GM19452 (cell line): ENCODE data around the gene CCDC171.
"Not testable (repeated sequence)": the region's sequence is repeated elsewhere in the genome, so short reads cannot be mapped to it uniquely, and the experiment has no call there.

Experiments used
- ATAC-seq: cut with Tn5 transposase; IDR thresholded peaks from one replicate; pipeline ENCODE4 v1.9.1; 2021; ENCODE audit not compliant: unreplicated experiment

CCDC171 gene

GRCh38 chr9:15744196-15744595 lies 191.4 kb downstream of the CCDC171 start:
- no peak for ATAC-seq

- ATAC-seq = no peak
These were observed 194.1 kb downstream of the CCDC171 start for GRCh38 chr9:15746905-15747304.

GRCh38 chr9:15755660-15756059 lies 202.8 kb downstream of the CCDC171 start:
- ATAC-seq = no peak

DNA sequence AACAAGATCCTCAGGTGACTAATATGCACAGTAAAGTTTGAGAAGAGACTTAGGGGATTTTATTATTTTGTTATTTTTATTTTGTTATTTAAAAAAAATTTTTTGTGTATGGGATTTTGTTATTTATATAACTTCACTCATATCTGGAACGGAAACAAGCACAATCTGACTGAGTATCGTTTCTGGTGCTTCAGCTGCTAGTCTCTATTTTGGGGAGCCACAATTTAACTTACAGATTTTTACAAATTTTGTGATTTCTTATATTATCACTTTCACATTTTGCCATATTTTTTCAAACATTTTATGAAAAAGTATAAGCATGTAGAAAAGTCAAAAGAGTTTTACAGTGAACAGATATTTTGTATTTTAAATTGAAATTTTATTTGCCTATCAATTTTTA lies 208.7 kb downstream of the CCDC171 start:
- ATAC-seq = no peak

DNA sequence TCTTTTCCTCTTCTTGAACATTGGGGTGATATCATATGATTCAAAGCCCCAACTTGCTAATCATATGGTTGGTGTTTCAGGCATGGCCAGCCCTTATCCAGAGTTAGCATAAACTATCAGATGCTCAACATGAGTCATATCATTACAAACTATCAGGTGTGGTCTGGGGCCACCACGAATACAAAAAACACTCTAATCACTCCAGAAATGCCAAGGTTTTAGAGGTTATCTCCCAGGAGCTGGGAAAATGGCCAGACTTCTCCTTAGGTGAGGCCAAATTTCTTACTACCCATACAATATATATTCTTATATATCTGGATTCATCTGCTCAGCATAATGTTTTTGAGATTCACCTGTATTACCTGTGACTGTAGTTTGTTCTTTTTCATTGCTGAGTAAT lies 210.5 kb downstream of the CCDC171 start:
- no peak for ATAC-seq

- ATAC-seq = no peak
These were observed 211.3 kb downstream of the CCDC171 start for GRCh38 chr9:15764131-15764530.

DNA sequence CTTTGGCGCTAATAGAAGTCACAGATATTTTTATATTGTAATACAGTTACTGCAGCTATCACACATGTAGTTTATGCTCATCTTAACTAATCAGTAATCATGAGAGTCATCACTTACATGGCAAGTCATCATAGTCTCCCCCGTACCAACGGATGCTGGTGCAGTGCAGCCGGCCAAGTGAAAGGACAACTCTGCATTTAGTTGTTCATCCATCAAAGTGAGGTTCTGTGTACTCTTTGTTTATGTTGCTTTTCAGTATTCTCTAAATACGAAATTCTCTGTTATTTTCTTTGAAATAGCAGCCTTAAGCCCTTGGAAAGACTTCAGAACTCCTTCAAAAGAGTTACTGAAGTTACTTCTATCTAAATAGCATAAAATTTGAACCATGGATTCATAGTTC lies 216.7 kb downstream of the CCDC171 start:
- ATAC-seq = no peak

DNA sequence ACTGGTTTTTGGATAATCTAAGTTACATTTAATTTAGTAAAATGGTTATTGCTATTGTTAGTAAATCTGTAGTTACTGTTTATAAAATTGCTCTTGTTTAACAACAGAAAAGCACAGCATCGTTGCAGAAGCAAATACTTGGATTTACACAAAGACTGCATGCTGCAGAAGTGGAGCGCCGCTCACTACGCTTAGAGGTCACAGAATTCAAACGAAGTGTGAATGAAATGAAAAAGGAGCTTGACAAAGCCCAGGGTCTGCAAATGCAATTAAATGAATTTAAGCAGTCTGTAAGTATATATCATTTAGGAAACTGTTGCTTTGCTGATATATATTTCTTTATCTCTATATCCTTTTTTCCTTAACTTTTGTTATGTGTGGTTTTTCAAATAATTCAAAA lies 226.0 kb downstream of the CCDC171 start:
- ATAC-seq = no peak

DNA sequence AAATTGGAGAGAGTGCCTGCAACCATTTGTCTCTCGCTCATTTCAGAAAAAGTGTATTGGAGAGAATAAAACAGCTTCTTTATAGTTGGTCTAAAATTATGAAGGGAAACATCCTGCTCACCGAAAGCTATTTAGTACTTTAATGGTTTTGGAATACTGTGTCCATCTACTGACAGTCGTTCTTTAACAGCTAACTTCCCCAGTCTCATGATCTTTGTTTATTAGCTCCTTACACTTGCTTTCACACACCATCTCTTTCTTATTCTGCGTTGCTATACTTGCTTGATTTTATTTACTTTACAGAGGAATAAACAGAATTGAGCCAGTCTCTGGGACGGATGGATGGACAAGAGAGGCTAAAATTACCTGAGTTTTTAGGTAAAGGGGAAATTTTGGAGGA lies 229.3 kb downstream of the CCDC171 start:
- ATAC-seq = no peak

GRCh38 chr9:15785584-15785983 lies 232.7 kb downstream of the CCDC171 start:
- no peak for ATAC-seq

DNA sequence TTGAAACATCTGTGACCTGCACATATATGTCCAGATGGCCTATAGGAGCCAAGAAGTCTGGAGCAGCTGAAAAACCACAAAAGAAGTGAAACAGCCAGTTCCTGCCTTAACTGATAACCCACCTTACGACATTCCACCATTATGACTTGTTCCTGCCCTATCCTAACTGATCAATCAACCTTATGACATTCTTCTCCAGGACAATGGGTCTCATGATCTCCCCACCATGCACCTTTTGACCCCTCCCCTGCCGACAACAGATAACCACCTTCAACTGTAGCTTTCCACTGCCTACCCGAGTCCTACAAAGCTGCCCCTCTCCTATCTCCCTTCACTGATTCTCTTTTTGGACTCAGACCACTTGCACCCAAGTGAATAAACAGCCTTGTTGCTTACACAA lies 233.8 kb downstream of the CCDC171 start:
- no peak for ATAC-seq

GRCh38 chr9:15810219-15810899 lies 257.5 kb downstream of the CCDC171 start:
- not testable (repeated sequence) for ATAC-seq

DNA sequence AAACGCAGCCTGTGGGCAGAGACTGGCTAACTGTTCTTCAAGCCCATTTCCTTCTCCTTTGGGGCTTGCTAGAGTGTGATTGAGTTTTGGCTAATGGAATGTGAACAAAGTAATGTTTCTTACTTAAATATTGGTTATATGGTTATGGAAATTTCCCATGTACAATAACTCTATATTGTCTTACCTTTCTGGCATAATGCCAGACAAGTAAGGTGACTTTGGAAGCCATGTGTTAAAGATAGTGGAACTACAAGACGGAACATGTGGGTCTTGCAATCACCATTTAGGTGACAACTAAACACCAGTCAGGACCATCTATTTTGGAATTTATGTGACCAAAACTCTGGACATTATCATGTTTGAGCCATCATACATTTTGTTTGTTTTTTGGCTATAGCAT lies 260.2 kb downstream of the CCDC171 start:
- no peak for ATAC-seq

- ATAC-seq = no peak
These were observed 271.5 kb downstream of the CCDC171 start for GRCh38 chr9:15824310-15824709.

- ATAC-seq = no peak
These were observed 278.5 kb downstream of the CCDC171 start for GRCh38 chr9:15831384-15831783.

DNA sequence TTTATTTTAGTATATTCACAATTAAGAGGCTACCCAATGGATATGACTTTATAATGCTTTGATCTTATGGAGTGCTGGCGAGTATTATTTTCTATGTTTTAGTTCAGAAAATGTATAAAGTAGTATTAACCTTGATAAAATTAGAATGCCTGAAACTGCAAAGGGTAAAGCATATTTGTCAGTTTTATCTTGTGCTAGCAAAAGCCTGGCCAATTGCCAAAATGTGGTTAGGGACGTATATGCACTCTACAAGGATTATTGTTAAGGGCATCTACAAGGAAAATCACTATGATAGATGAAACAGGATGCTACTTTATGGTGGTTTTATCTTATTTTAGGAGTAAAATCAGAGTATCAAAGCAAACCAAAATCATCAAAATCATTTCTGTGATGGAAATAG lies 281.7 kb downstream of the CCDC171 start:
- ATAC-seq = no peak

DNA sequence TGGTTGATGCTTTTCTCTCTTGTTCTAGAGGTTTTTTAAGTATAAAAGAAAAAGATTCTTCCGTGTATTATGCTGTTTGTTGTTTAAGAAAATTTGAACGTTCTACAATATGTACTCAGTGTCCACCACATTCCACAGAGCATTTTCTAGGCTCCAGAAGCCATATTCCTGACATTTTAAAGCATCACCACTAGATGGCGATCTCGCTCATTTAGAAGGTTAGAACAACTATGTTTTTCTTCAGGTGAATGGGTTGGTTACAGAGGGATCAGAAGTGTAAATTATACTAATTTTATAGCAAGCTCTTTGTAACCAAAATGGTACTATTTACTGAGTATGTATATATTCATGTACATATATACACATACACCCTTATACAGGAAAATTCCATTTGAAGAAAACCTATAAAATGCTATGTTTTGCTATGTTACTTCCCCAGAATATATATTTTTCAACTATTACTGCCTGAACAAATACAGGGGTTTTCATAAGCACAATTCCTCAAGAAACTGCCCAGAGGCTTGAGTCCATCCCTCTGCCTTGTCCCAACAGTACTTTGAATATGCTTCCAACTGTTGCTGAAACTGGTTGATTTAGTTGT lies 284.3 kb downstream of the CCDC171 start:
- peak; percentile 88 for ATAC-seq

GRCh38 chr9:15842051-15842450 lies 289.2 kb downstream of the CCDC171 start:
- no peak for ATAC-seq

DNA sequence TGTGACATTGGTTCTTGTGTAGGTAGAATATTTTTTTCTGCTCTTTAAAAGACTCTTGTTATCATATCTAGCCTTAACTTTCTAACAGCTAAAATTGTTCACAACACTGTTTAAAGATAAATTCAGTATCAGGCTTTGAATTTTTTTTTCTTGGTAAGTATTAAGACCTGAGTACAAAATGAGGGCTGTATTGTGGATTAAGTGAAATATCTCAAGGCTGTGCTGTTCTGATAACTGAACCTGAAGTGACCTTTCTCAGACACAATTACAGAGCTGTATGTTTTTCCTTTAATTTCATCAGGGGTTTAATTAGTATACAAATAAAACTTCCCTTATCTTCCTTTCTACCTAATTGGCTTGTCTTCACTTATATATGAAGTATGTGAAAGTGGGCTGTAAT lies 290.5 kb downstream of the CCDC171 start:
- no peak for ATAC-seq

DNA sequence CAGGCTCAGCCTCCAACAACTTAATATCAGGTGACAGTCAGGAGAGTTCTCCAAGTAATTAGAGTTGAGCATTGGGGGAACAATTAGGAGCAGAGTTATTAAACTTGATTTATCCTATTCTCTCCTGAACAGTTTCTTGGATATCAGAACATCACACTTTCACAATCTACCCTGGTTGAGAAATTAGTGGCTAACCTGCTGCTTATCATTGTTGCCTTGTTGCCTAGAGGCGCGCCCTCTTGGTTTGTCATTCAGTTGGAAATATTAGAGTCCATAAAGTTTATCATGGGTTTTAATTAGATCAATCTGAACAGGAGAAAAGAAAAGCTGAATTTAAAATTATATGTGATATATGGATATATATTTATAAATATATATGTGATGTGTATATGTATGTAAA lies 291.1 kb downstream of the CCDC171 start:
- ATAC-seq = no peak

DNA sequence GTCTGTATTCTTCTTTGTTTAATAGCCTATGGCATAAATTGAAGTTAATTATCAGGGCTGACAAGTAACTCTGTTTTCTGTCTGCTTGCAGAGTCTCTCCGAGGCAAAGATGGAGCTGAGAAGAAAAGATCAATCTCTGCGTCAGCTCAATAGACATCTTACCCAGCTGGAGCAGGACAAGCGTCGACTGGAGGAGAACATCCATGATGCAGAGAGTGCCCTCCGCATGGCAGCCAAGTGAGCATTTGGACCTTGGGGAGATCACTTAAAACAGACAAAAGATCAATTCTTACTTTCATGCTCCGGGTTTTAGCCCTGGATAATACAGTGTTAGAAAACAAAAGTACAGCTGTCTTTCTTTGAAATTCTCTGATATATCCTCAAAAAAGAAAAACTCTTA lies 293.8 kb downstream of the CCDC171 start:
- no peak for ATAC-seq

DNA sequence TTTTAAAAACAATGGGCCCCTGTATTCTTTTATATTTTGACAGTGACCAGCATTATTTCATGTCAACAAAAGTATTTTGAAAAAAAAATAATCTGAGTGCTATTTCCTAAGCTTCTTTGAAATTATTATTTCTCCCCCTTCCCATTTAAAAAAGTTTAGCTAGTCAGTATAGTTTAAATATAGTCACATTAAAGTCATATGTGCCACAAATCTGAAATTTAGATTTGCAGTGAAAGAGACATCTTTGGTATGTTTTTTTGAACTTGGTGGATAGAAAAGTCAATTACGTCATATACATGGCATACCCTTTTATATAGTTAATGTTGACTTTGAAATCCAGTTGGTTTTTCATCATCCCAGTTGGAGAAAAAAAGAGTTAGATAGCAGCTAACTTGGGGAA lies 297.0 kb downstream of the CCDC171 start:
- ATAC-seq = no peak

GRCh38 chr9:15851766-15852165 lies 298.9 kb downstream of the CCDC171 start:
- no peak for ATAC-seq
